Left lung (tissue), 14 donors: ENCODE measurements around the gene TRMT61B. TPM values are rescaled to one million over a fixed set of nuclear protein-coding genes. Genes with fewer than 3 reads are reported as not detected.

Experiments
- ATAC-seq: fragments of 200-7000 bp; cut with Tn5 transposase; one replicate; pipeline ENCODE4 v1.9.1; 2020; ENCODE audit warnings: moderate library complexity
- DNase-seq, 4 donors: peaks; one replicate each; pipeline ENCODE4 v3.0.0-alpha.2; 2013 to 2020
- H3K27ac ChIP-seq, 2 donors: fragments of 200-600 bp; sonication (generic) in 1 of 2; one replicate each; pipeline versions ENCODE4 v1.5.0 to v1.8.0; 2020 to 2021
- H3K27me3 ChIP-seq, 2 donors: fragments of 200-600 bp; sonication (generic) in 1 of 2; one replicate each; pipeline versions ENCODE4 v1.5.0 to v1.8.0; 2020 to 2021
- H3K36me3 ChIP-seq, 2 donors: fragments of 200-600 bp; sonication (generic) in 1 of 2; one replicate each; pipeline versions ENCODE4 v1.5.0 to v1.8.0; 2020 to 2021
- H3K4me1 ChIP-seq, 2 donors: fragments of 200-600 bp; one replicate each; pipeline ENCODE4 v1.8.0; 2021
- H3K4me3 ChIP-seq, 2 donors: fragments of 200-600 bp; sonication (generic) in 1 of 2; one replicate each; pipeline versions ENCODE4 v1.5.0 to v1.8.0; 2020 to 2021; ENCODE audit warnings: mild to moderate bottlenecking in 1 of 2
- H3K9me3 ChIP-seq, 2 donors: fragments of 200-600 bp; sonication (generic) in 1 of 2; one replicate each; pipeline versions ENCODE4 v1.5.0 to v1.8.0; 2020 to 2021
- CTCF ChIP-seq, 2 donors: fragments of 200-600 bp; sonication (generic) in 1 of 2; IDR thresholded peaks; one replicate each; pipeline versions ENCODE4 v1.5.0 to v1.8.0; 2021; ENCODE audit warnings: antibody characterized with exemption in 2 of 2
- intact Hi-C, 2 donors: fragments of 100-400 bp; cut with DNase I; formaldehyde crosslinking; loops; one replicate each; pipeline versions ENCODE4 v1.11.2 to v1.14.2; 2022
- long read RNA-seq, 12 donors: library from polyadenylated mRNA in 2 of 12; unstranded in 2 of 12; transcript quantifications; one replicate each; pipeline ENCODE4 v2.0.0 and lab custom pipeline, GENCODE V29; 2019 to 2026
- polyA plus RNA-seq, 6 donors: library from polyadenylated mRNA; unstranded; fragments of 120-200 nt; gene quantifications; one replicate each; pipeline ENCODE4 v1.2.1, GENCODE V29; 2013; ENCODE audit not compliant: insufficient read length in 6 of 6
- total RNA-seq, 2 donors: library from RNA; stranded (reverse); fragmentation: NEBNext Ultra II Directional; extraction: Animal tissue kit (Norgen Biotek cat#: 25700); gene quantifications; one replicate each; pipeline ENCODE4 v1.2.1, GENCODE V29; 2021
- donor health status: DM: no; HTN: yes; CAD: no.
- donor health status: DM: no; HTN: no; CAD: no.

TRMT61B gene
- total RNA-seq: 10 to 100 TPM in 1 of 2 donors, 1 to 10 TPM in 1; 10.0 to 13.5 TPM
- 10 to 100 TPM; 22.6 to 27.7 (median 23.7) TPM for polyA plus RNA-seq
- long read RNA-seq, donor 1, partial matches to known transcripts: 0 of 3 reads
- long read RNA-seq, donor 1, other reads (novel, unspliced or antisense): 0 of 3 reads
- long read RNA-seq, donor 2, partial matches to known transcripts: 0 of 4 reads
- long read RNA-seq, donor 2, other reads (novel, unspliced or antisense): 0 of 4 reads
- long read RNA-seq, donor 3, transcript TRMT61B-201 (7 exons, 1,836 nt): major isoform, 9 of 10 reads
- long read RNA-seq, donor 3, partial matches to known transcripts: 0 of 10 reads
- long read RNA-seq, donor 3, other reads (novel, unspliced or antisense): 0 of 10 reads
- long read RNA-seq, donor 4, transcript TRMT61B-201 (7 exons, 1,836 nt): major isoform, 7 of 10 reads
- long read RNA-seq, donor 4, partial matches to known transcripts: 1 of 10 reads
- long read RNA-seq, donor 4, other reads (novel, unspliced or antisense): 2 of 10 reads
- long read RNA-seq, donor 5, transcript TRMT61B-201 (7 exons, 1,836 nt): major isoform, 6 of 20 reads
- long read RNA-seq, donor 5, partial matches to known transcripts: 14 of 20 reads
- long read RNA-seq, donor 5, other reads (novel, unspliced or antisense): 0 of 20 reads
- long read RNA-seq, donor 6, partial matches to known transcripts: 0 of 2 reads
- long read RNA-seq, donor 6, other reads (novel, unspliced or antisense): 0 of 2 reads
- long read RNA-seq, donor 7, partial matches to known transcripts: 0 of 4 reads
- long read RNA-seq, donor 7, other reads (novel, unspliced or antisense): 0 of 4 reads
- long read RNA-seq, donor 8, partial matches to known transcripts: 0 of 4 reads
- long read RNA-seq, donor 8, other reads (novel, unspliced or antisense): 0 of 4 reads
- long read RNA-seq, donor 9: 0 reads
- long read RNA-seq, donor 10, transcript TRMT61B-201 (7 exons, 1,836 nt): major isoform, 5 of 7 reads
- long read RNA-seq, donor 10, partial matches to known transcripts: 1 of 7 reads
- long read RNA-seq, donor 10, other reads (novel, unspliced or antisense): 1 of 7 reads
- long read RNA-seq, donor 11, transcript TRMT61B-201 (7 exons, 1,836 nt): major isoform, 6 of 6 reads
- long read RNA-seq, donor 11, partial matches to known transcripts: 0 of 6 reads
- long read RNA-seq, donor 11, other reads (novel, unspliced or antisense): 0 of 6 reads
- long read RNA-seq, donor 12, transcript TRMT61B-201 (7 exons, 1,836 nt): major isoform, 10 of 10 reads
- long read RNA-seq, donor 12, partial matches to known transcripts: 0 of 10 reads
- long read RNA-seq, donor 12, other reads (novel, unspliced or antisense): 0 of 10 reads

GRCh38 chr2:28870146-28870891, at the start of gene TRMT61B:
TRMT61B (minus strand) TSS chr2:28870309; CDS start chr2:28870277, 32 bp downstream.
- DNase-seq: peak; percentile 95 to 99 (median 96)
- ATAC-seq: peak; percentile 100
- peak within 1 kb of the TSS; percentile 73 to 93 for H3K4me3 ChIP-seq
- H3K27me3 ChIP-seq: peaks cover 0 to under 1% of the 10 kb centered on the region in 2 donors
- no peaks in the 10 kb centered on the region for H3K36me3 ChIP-seq
- H3K4me1 ChIP-seq: peaks cover 14 to 28% of the 10 kb centered on the region in 2 donors
- peak within 1 kb of the TSS; percentile 54 to 73 for H3K27ac ChIP-seq
- intact Hi-C loops: no loop called here
- no peaks in the 10 kb centered on the region for H3K9me3 ChIP-seq
- no peak for TF ChIP-seq CTCF (IDR thresholded peaks at IDR 0.05)

- no peak for DNase-seq
- H3K36me3 ChIP-seq: peaks cover 0 to 98% of the 10 kb centered on the region in 2 donors
- intact Hi-C loops: no loop called here
Measured at GRCh38 chr2:28915939-28916338, 45.8 kb upstream of the TRMT61B start.

GRCh38 chr2:28909655-28910353, 39.7 kb upstream of the TRMT61B start:
- Histone ChIP-seq H3K27ac (no peak overlapping the region), H3K4me3 (no peak overlapping the region), H3K4me1 (no peaks in the 10 kb centered on the region), H3K27me3 (no peaks in the 10 kb centered on the region), H3K9me3 (no peaks in the 10 kb centered on the region), H3K36me3 (peaks cover 0 to 88% of the 10 kb centered on the region in 2 donors)
- no peak for ATAC-seq
- no peak for DNase-seq
- intact Hi-C loops: no loop called here
- no peak for TF ChIP-seq CTCF (IDR thresholded peaks at IDR 0.05)

More at GRCh38 chr2:28915939-28916338, 45.8 kb upstream of the TRMT61B start:
- Histone ChIP-seq H3K27me3 (no peaks in the 10 kb centered on the region), H3K4me3 (no peak overlapping the region), H3K4me1 (no peaks in the 10 kb centered on the region), H3K9me3 (no peaks in the 10 kb centered on the region), H3K27ac (no peak overlapping the region)
- no peak for ATAC-seq
- TF ChIP-seq CTCF (IDR thresholded peaks at IDR 0.05): no peak

GRCh38 chr2:28908172-28908571, 38.1 kb upstream of the TRMT61B start:
- peaks cover 0 to 5% of the 10 kb centered on the region in 2 donors for H3K4me1 ChIP-seq
- H3K27me3 ChIP-seq: no peaks in the 10 kb centered on the region
- no peak for DNase-seq
- H3K4me3 ChIP-seq: no peak overlapping the region
- intact Hi-C loops: no loop called here
- TF ChIP-seq CTCF (IDR thresholded peaks at IDR 0.05): no peak
- H3K9me3 ChIP-seq: no peaks in the 10 kb centered on the region
- ATAC-seq: no peak
- no peak overlapping the region for H3K27ac ChIP-seq
- H3K36me3 ChIP-seq: peaks cover 0 to 82% of the 10 kb centered on the region in 2 donors
